ENCODE measurements around the gene RIPK1.

The RIPK1 gene

DNA sequence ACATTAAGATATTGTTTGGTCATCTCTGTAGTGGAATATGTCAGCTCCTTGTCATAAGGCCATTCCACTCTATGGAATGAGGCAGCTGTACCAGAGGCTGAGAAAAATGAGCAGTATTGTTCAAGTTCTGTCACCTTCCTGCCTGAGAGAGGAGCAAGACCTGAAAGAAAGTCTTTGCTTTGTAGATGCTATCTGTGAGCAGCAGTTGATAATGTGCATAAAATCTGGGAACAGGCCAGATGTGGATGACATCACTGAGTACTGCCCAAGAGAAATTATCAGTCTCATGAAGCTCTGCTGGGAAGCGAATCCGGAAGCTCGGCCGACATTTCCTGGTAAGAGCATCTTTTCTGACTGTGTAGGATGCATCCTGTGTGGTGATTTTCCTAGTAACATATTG lies 16.8 kb downstream of the RIPK1 start:
- DNase-seq (ENCODE audit: low spot score) = no peak

- no peak for DNase-seq (ENCODE audit: low spot score)
Observed at GRCh38 chr6:3086282-3086946, 18.1 kb downstream of the RIPK1 start.

- DNase-seq (ENCODE audit: low spot score) = no peak
Observed at GRCh38 chr6:3088446-3088845, 20.2 kb downstream of the RIPK1 start.

DNA sequence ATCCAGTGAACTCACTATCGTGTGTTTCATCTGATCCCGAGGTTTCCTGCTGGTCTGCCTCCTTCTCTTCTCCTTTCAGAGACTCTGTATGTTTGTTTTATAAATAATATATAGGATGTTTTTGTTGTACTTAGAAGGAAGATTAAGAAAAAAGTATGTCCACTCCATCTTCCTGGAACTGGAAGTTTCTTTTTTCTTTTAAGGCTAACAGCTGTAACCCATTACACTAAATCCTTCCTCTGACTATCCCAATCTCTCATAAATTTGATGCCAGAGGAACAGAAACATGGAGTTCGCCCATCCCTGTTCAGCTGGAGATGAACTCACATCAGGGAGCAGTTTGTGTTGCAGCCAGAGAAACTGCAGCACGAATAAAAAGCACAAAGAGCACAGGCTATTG lies 20.7 kb downstream of the RIPK1 start:
- no peak for DNase-seq (ENCODE audit: low spot score)

DNA sequence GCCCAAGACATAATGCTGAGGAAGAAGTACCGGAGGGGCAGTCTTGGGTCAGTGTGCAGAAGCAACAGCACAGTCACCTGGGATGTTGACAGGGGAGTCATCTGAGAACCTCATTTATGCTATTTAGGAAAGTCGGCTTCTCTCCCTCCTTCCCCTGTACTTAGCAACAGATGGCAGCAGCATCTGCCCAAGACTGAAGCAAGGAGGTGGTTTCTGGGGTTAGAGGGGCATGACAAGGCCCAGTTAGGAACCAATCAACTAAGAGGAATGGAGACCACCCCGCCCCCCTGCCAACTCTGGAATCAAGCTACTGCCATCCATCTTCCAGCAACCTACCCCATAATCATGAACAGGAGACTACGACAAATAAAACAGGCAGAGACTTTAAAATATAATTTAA lies 21.7 kb downstream of the RIPK1 start:
- DNase-seq (ENCODE audit: low spot score) = no peak

DNA sequence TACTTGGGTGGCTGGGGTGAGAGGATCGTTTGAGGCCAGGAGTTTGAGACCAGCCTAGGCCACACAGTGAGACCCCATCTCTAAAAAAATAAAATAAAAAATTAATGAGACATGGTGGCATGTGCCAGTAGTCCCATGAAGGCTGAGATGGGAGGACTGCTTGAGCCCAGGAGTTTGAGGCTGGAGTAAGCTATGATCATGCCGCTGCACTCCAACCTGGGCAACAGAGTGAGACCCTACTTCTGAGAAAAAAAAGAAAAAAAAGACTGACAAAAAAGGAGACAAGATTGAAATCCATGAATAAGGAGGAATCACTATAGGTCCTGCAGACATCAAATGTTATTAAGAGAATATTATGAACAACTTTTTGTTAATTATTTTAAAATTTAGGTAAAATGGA lies 26.5 kb downstream of the RIPK1 start:
- DNase-seq (ENCODE audit: low spot score) = no peak

GRCh38 chr6:3102875-3103274 lies 34.6 kb downstream of the RIPK1 start:
- no peak for DNase-seq (ENCODE audit: low spot score)

GRCh38 chr6:3108746-3109414 lies 40.6 kb downstream of the RIPK1 start:
- DNase-seq (ENCODE audit: low spot score) = no peak

DNA sequence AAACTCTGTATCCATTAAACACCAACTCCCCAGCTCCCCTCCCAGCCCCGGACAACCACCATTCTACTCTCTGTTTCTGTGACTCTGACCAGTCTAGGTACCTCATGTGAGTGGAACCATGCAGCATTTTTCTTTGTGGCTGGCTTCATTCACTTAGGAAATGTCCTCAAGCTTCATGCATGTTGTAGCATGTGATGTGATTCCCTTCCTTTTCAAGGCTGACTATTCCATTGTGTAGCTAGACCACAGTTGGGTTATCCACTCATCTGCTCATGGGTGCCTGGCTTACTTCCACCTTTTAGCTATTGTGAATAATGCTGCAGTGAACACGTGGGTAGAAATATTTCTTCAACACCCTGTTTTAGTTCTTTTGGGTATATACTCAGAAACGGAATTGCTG lies 41.5 kb downstream of the RIPK1 start:
- no peak for DNase-seq (ENCODE audit: low spot score)

DNA sequence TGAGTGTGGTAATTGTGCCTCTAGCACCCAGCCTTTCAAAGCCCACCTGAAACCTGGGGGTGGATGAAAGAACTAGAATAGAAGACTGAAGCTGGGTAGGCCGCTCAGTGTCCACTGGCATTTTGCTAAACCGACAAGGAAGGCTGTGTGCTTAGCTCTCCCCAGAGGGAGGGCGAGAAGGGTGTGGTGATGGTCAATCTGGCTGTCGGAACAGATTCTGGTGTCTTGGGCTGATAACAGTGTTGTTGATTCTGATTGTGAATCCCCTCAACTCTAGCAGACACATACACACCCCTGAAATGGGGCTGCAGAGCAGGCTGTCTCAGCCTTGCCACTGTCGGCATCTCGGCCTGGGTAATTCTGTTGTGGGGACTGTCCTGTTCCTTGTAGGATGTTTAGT lies 46.1 kb downstream of the RIPK1 start:
- DNase-seq (ENCODE audit: low spot score) = no peak

- DNase-seq (ENCODE audit: low spot score) = no peak
Observed at GRCh38 chr6:3117912-3118352, 49.6 kb downstream of the RIPK1 start.

DNA sequence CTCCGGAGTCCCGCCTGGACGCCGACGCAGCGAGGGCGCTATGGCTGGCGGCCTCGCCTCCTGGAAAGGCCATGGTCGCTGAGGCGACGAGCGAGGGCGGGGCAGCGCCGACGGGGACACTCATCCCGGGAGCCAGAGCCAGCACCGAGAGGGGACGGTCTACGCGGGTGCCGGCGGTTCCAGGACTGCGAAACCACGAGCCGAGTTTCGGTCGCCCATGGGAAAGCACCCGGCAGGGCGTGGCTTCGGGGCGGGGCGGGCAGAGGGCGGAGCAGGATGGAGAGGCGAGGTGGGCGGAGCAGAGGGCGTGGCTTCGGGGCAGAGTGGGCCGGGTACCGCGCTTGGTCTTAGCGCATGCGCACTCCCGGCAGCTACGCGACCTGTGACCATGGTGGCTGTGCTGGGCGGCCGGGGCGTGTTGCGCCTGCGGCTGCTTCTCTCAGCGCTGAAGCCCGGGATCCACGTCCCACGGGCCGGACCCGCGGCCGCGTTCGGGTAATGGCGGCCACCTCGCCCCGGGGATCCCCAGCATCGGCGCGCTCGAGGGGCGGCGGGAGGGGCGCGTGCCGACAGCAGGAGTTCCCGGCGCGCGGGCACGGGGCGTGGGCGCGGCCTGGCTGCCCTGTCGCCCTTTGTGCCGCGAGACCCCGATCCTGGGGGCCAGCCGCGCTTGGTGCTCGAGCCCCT lies 50.2 kb downstream of the RIPK1 start, which contains the start of gene BPHL:
Gene BPHL, plus strand, starts transcription at position 359 of the 687 bp plus-strand sequence. Its CDS starts 30 bp downstream, at position 389.
- peak; percentile 91 for DNase-seq (ENCODE audit: low spot score)

DNA sequence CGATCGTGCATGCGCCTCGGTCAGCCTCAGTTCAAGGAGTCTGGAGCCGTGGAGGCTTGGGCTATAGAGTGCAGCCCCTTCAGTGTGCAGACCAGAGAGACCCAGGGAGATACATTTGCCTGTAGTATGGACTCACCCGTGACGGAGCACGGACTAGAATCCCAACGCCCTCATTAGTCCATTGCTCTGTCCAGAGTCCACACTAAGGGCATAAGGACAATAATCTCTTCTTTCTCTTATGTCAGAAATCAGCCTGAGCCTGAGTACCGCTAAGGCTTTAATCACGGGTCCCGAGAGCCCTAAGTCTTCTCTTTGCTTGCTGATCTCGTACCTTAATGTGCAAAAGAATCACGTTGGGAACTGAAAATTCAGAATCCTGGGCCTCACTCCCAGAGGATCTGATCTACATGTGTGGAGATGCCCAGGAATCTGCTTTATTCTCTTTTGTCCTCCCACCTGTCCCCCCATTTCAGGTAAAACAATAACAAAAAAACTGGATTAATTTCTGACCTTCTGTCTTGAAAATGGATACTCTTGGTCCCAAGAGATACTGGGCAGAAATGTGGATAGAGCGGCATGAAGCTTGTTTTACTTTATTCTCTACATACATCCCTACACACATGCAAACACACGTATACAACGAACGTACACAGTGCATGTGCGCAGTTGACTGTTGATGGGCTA lies 50.9 kb downstream of the RIPK1 start:
- peak; percentile 43 for DNase-seq (ENCODE audit: low spot score)

GRCh38 chr6:3120765-3121089 lies 52.4 kb downstream of the RIPK1 start:
- DNase-seq (ENCODE audit: low spot score) = no peak

DNA sequence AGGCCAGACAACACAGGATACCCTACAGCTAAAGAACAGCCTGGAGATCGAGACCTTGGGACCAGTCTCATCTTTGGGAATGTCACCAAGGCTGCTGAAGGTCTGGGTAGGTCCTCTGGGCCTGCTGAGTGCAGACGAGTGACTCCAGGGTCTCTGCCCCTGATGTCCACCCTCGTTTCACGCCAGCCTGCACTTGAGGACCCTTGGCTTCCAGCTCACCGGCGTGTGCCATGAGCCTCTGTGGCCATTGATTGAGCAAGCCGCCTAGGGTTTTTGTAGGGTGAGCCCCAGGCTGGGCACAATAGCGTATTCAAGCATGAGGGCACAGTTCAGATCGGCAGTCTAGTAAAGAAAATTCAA lies 54.5 kb downstream of the RIPK1 start:
- DNase-seq (ENCODE audit: low spot score) = no peak

DNA sequence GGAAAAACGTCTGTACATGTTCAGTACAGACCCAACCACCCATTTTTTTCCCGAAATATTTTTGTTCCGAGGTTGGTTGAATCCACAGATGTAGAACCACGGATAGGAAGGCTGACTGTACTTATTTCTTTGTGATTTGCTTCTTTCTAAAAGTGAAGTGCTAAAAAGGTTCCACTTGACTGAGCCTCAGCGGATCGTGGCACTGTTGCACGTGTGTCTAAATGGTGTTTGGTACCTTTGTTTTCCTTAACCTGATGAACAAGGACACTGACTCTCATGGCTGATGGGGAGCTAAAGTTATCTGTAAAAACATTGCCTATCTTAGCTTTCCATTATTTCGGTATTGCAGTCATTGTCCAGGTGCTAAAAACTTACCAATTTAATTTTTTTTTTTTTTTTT lies 56.4 kb downstream of the RIPK1 start:
- peak; percentile 49 for DNase-seq (ENCODE audit: low spot score)

DNA sequence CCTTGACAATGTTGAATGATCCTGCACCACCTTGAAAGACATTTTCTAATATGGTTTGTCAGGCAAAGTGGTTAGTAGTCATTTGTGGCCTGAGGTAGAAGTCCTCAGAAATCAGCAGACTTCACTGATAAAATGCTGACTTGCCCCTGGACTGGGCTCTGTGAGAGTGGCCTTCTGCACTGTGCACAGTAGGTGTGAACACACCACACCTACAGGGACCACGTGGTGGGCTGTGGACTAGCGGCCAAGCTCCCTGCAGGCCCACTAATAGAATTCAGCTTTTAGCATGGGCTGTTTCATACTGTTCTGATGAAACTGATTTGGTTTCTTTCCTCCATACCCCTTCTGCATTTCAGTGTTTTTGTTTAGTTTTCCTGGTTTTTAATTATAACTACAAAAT lies 57.5 kb downstream of the RIPK1 start:
- DNase-seq (ENCODE audit: low spot score) = no peak

- no peak for DNase-seq (ENCODE audit: low spot score)
Observed at GRCh38 chr6:3128356-3129108, 60.2 kb downstream of the RIPK1 start.

- no peak for DNase-seq (ENCODE audit: low spot score)
Observed at GRCh38 chr6:3131695-3132094, 63.4 kb downstream of the RIPK1 start.

DNA sequence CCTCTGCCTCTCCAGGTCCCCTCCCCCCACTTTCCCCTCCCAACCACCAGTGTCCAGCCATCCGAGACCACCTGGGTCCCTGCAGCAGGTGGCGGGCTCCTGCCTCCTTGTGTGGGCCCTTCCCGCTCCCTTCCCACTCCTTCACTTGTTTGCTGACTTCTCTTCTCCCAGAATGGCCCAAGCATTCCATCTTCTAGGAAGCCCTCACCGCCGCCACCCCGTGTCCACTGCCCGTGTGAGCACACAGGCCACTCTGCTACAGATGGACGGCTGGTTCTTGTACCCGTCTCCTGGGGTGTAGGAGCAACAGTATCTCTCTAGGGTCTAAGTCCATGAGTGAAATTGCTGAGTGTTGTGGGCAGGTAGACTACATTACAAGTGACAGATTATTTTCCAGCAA lies 65.2 kb downstream of the RIPK1 start:
- DNase-seq (ENCODE audit: low spot score) = no peak

- DNase-seq (ENCODE audit: low spot score) = no peak
Observed at GRCh38 chr6:3135668-3136291, 67.5 kb downstream of the RIPK1 start.
